Fibroblast of upper back skin (primary cell): Measurements from ENCODE around the gene FCHSD2.
"Not testable (repeated sequence)": the region's sequence is repeated elsewhere in the genome, so short reads cannot be mapped to it uniquely, and the experiment has no call there.

Source experiments
- DNase-seq: peaks from one replicate; pipeline ENCODE4 v3.0.0-alpha.2; 2013

Gene FCHSD2

DNA sequence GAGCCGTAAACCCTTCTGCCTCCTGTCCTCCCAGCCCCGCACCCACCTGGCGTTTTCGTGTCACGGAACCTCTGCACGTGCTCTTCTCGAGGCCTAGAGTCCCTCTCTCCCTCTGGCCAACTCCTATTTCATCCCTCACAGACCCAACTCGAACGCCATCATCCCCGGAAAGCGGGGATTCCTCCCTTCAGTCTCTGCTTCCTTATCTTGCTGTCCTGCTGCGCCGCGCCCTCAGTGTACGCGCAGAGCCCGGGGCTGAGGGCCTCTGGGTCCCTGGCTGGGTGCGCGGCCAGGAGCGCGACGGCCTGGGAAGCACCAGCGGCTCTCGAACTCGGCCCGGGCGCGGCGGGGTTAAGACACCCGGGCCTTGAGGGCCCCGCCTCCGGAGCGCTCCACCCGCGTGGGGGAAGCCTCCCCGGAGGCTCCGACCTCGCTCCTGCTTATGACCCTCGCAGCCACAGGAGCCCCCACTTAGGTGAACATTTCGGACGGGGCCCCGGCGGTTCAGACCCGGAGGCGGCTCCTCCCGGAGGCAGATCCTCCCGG is 328.3 kb downstream of the FCHSD2 start:
- DNase-seq, result peak; percentile 62

- peak; percentile 32 for DNase-seq
These were observed 329.0 kb downstream of the FCHSD2 start for GRCh38 chr11:72812967-72813739.

GRCh38 chr11:72812604-72812966 is 329.5 kb downstream of the FCHSD2 start:
- no peak for DNase-seq

DNA sequence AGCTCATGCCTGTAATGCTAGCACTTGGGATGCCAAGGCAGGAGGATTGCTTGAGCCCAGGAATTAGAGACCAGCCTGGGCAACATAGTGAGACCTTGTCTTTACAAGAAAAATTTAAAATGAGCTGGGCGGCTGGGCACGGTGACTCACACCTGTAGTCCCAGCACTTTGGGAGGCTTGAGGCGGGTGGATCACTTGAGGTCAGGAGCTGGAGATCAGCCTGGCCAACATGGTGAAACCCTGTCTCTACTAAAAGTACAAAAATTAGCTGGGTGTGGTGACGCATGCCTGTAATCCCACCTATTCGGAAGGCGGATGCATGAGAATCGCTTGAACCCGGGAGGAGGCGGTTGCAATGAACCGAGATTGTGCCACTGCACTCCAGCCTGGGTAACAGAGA is 330.4 kb downstream of the FCHSD2 start:
- not testable (repeated sequence) for DNase-seq

- peak; percentile 49 for DNase-seq
These were observed 333.8 kb downstream of the FCHSD2 start for GRCh38 chr11:72808331-72808798.

DNA sequence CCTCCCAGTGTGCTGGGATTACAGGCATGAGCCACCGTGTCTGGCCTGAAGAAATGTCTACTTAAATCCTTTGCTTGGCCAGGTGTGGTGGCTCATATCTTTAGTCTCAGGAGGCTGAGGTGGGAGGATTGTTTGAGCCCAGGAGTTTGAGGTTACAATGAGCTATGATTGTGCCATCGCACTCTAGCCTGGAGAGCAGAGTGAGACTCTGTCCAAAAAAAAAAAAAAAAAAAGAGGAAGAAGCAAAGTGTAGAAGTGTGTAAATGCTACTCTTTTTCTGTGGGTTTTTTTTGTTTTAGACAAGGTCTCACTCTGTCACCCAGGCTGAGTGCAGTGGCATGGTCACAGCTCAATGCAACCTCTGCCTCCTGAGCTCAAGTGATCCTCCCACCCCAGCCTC is 334.3 kb downstream of the FCHSD2 start:
- no peak for DNase-seq

- peak; percentile 24 for DNase-seq
These were observed 335.0 kb downstream of the FCHSD2 start for GRCh38 chr11:72807021-72807693.

DNA sequence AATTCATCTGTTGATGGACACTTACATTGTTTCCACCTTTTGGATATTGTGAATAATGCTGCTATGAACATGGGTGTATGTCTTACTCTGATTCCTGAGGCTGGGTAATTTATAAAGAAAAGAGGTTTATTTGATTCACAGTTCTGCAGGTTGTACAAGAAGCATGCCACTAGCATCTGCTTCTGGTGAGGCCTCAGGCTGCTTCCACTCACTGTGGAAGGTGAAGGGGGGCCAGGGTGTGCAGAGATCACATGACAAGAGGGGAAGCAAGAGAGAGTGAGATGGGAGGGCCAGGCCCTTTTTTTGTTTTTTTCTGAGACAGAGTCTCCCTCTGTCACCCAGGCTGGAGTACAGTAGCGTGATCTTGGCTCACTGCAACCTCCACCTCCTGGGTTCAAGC is 335.7 kb downstream of the FCHSD2 start:
- DNase-seq, result not testable (repeated sequence)

DNA sequence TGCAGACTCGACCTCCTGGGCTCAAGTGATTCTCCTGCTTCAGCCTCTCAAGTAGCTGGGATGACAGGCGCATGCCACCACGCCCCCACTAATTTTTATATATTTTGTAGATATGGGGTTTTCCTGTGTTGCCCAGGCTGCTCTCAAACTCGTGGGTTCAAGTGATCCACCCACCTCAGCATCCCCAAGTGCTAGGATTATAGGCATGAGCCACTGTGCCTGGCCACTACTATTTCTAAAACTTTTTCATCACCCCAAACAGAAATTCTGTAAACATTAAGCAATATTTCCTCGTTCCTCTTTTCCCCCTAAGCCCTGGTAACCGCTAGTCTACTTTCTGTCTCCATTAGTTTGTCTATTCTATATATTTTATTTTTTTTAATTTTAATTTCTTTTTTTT is 336.9 kb downstream of the FCHSD2 start:
- DNase-seq, result no peak

DNA sequence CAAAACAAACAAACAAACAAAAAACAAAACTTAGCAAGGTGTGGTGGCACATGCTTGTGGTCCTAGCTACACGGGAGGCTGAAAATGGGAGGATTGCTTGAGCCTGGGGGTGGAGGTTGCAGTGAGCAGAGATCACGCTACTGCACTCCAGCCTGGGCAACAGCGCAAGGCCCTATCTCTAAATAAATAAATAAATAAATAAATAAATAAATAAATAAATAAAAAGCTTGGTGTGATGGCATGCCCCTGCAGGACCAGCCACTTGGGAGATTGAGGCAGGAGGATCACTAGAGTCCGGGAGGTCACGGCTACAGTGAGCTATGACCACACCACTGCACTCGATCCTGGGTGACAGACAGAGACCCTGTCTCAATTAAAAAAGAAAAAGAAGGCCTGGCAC is 339.3 kb downstream of the FCHSD2 start:
- DNase-seq, result no peak

GRCh38 chr11:72799441-72799840 is 342.7 kb downstream of the FCHSD2 start:
- no peak for DNase-seq

DNA sequence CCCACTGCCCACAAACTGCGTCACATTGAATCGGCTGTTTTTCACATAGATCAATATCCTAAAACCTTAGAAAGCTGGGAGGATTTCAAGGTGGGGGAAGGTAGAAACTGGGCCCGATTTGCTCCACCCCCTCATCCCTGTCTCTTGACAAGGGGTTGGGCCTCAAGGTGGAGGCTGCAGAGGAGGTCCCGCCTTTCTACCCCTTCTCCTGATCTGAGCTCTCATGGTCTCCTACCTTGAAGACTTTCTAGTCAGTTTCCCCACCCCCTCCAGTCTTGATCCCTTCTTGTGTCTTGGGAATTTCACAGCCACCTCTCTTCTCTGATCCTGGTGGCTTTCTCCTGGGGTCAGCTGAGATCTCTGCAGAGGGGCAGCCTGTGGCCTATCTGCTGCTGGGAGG is 343.8 kb downstream of the FCHSD2 start:
- DNase-seq, result no peak

DNA sequence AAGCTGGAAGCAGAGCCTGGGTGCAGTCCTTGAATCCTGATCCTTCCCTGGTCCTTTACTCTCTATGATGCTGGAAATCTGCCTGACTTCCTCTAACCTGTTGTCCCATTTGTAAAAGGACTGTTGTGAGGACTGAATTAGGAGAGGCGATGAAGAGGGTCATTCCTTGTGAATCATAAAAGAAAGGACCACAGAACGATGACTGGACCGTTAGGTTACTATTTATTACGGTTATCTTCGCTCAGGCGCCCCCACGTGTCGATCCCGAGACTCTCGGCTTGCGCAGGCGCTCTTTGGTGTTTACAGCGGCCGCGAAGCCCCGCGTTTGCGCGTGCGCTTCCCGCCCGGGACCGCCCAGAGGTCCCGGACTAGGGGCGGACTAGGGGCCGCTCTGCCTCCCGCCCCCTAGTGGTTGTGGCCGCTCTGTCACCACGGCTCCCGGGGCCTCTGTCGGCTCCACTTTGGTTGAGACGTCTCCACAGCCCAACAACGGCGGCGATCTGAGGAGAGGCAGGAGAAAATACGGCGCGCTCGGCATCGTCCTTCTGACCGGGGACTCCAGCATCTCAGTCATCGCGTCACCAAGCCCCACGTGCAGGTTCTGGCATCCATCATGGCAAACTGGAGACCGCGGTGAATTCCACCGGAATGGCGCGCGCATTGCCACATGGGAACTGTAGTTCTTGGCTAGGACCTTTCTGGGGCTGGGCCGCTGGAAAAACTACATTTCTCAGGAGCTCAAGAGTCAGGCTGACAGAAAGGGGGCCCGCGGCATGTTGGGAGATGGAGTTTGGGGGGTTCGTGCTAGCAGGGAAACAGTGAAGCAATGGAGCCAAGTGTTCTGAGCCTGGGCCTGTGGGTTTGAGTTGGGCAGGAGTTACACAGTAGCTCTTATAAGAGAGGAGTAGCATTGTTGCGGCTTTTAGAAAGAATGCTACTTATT is 348.4 kb downstream of the FCHSD2 start, which contains the start of gene STARD10:
STARD10 (minus strand) TSS at position 623 of the 943 bp plus-strand sequence. CDS start 12,866 bp downstream, outside the sequence.
- peak; percentile 95 for DNase-seq

DNA sequence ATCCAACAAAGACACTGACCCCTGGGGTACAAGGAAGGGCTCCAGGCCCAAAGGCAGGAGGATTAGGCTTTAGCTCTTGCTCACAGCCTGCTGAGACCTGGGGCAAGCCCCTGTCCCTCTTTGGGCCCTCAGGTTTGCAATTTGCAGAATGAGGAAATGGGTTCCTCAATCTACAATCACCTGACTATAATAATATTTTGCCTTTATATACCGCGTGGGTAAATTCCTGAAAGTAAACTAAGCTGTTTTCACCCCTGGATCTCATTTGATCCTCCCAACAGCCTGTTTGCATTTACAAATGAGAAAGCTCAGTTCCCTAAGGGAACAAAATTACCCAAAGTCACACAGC is 349.1 kb downstream of the FCHSD2 start:
- DNase-seq, result no peak

DNA sequence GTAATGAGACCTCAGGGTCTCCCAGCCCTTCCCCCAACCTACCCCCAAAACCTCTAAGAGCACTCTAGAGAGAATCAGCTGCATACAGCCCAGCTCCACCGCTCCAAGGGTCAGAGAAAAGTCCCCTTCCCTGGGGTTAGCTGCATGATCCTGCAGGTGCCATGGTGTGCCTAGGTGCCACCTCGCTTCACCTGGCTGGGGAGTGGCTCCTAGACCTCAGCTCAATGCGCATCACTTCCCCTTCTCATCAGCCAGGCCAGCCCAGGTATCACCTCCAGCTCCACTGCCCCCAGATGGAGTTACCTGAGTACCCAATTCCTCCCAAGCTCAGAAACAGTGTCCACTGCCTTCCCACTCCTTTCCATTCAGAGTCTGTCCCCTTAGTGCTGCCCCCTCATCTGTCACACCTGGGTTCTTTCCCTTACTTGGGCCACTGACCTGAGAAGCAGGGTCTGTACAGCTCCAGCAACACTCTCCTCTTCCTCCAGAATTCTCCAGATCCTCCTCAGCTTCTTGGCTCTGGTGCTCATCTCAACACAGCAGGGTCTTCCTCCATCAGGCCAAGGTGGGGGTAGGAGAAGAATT is 349.6 kb downstream of the FCHSD2 start:
- no peak for DNase-seq

- DNase-seq, result not testable (repeated sequence)
These were observed 350.9 kb downstream of the FCHSD2 start for GRCh38 chr11:72791228-72791627.

DNA sequence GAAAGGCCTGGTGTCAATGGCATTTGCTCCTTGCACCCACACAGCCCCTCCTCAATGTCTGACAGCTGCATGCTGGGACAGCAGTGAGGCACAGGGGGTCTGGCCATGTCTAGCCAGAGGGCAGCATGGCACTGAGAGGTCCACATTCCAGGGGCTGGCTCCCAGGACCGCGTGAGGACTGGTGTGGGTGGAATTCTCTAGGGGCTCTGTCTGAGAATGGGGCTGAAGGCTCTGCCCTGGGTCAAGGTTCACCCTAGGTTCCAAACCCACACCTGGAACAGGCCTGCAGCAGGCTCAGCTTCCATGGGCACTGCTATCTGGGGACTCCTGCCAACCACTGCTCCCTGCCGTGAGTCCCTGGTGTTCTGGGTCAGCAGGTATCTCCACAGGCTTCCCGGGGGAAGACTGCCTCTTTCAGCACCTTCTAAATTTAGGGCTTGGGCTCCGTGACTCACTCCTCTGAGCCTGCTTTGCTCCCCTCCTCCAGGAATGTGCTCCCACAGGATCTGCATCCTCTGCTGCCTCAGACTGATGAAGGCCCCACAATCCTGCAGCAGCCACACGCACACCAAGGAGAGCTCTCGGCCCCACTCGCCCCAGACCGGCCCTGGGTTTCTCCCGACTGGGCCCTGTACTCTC is 352.5 kb downstream of the FCHSD2 start:
- DNase-seq, result peak; percentile 96

GRCh38 chr11:72788241-72788640 is 353.9 kb downstream of the FCHSD2 start:
- DNase-seq, result no peak

DNA sequence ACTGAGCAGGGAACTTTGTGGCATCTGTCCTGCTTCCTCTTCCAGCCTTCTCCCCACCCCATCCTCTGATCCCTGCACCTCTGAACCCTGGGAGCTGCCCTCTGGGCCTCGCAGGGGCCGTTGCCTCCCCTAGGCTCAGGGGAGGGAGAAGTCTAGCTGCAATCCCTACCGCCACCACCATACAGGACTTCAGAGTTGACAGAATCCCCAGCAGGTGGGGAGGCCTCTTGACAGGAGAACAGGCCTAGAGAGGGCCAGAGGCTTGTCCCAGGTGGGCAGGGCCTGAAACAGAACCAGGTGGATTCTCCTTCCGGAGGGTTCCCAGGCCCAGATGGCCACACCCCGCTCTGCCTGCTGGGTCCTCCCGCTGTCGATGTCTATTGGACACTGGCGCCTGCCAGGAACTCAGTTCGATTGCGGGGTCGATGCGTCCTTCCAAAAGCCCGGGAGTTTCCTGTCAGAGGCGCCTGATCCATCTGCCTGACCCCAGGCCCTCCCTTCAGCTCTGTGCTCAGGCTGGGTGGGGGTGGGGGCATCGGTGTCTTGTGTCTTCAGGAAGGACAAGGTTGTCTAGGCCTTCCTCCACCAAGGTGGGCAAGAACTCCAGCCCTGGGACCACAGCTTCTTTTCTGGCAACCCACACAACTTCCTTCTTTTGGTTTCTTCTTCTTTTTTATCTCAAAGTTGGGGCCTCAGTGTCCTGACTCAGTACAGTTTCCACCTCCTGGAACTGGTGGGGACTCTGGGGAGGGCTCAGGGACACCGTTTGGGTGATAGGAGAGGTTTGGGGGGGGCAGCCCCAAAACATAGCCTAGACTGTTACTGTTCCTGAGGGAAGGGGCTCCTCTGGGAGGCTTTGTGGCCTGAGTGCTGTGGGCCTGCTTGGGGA is 354.7 kb downstream of the FCHSD2 start:
- DNase-seq, result no peak
